ENCODE data around the gene NOS1AP.

DNA sequence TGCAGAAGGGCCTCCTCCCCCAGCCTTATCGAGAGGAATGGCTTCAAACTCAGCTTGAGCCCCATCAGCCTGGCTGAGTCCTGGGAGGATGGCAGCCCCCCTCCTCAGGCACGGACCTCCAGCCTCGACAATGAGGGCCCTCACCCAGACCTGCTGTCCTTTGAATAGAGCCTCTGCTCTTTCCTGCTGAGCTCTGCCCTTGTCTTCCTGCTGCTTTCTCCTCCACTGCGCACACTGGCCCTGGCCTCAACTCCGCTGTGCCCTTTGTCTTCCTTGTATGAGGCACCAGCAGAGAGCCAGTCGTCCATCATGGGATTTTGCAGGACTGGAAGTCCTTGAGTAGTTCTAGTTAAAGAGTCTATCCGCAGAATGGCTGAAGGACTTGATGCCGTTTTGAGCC, 314.0 kb downstream of the NOS1AP start:
- TF ChIP-seq, protein P1, sequence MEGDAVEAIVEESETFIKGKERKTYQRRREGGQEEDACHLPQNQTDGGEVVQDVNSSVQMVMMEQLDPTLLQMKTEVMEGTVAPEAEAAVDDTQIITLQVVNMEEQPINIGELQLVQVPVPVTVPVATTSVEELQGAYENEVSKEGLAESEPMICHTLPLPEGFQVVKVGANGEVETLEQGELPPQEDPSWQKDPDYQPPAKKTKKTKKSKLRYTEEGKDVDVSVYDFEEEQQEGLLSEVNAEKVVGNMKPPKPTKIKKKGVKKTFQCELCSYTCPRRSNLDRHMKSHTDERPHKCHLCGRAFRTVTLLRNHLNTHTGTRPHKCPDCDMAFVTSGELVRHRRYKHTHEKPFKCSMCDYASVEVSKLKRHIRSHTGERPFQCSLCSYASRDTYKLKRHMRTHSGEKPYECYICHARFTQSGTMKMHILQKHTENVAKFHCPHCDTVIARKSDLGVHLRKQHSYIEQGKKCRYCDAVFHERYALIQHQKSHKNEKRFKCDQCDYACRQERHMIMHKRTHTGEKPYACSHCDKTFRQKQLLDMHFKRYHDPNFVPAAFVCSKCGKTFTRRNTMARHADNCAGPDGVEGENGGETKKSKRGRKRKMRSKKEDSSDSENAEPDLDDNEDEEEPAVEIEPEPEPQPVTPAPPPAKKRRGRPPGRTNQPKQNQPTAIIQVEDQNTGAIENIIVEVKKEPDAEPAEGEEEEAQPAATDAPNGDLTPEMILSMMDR (IDR thresholded peaks at IDR 0.05): no peak
- no peak for TF ChIP-seq POLR2A (IDR thresholded peaks at IDR 0.05)

Measured in lower leg skin (tissue), 3 donors.